Natural killer cell treated with Interleukin-12 subunit alpha and Interleukin-12 subunit beta and Interleukin-15 and Interleukin-18, amount 100 ng/mL, for 72 hours (primary cell): Measurements from ENCODE around the gene PRDM1. TPM values are rescaled to one million over a fixed set of nuclear protein-coding genes. Genes with fewer than 3 reads are reported as not detected.
A peak's percentile ranks its signal among the peaks of the same experiment; 100 is the strongest.

Experiments used
- ATAC-seq, 2 donors: fragments of 150-1000 bp; cut with Tn5 transposase in 1 of 2; sonication (Bioruptor Pico), chemical (Tn5 transposase) in 1 of 2; 2 replicates each; pipeline ENCODE4 v1.10.0; 2021
- DNase-seq: peaks from one replicate; pipeline ENCODE4 v3.0.0; 2022; ENCODE audit warnings: low spot score
- H3K27ac Mint-ChIP-seq, 2 donors: 1 replicate in 1 of 2; 2 replicates in 1 of 2; pipeline ENCODE4 v1.8.0; 2022; ENCODE audit warnings: mixed read lengths in 2 of 2, mild to moderate bottlenecking in 1 of 2, moderate library complexity in 1 of 2
- H3K27me3 Mint-ChIP-seq, 2 donors: 1 replicate in 1 of 2; 2 replicates in 1 of 2; pipeline ENCODE4 v1.8.0; 2022; ENCODE audit warnings: mixed read lengths in 2 of 2
- H3K36me3 Mint-ChIP-seq: one replicate; pipeline ENCODE4 v1.8.0; 2022; ENCODE audit warnings: mixed read lengths
- H3K4me1 Mint-ChIP-seq, 2 donors: 1 replicate in 1 of 2; 2 replicates in 1 of 2; pipeline ENCODE4 v1.8.0; 2022; ENCODE audit warnings: low read depth in 2 of 2, mixed read lengths in 2 of 2, mild to moderate bottlenecking in 1 of 2
- H3K4me3 Mint-ChIP-seq: one replicate; pipeline ENCODE4 v1.8.0; 2022; ENCODE audit warnings: mixed read lengths
- H3K9me3 Mint-ChIP-seq: 2 replicates; pipeline ENCODE4 v1.8.0; 2022; ENCODE audit warnings: mixed read lengths
- total RNA-seq, 2 donors: library from RNA; stranded (reverse); gene quantifications; one replicate each; pipeline ENCODE4 v1.2.3, GENCODE V29; 2022

The PRDM1 gene
- total RNA-seq, 2 donors from 2014 or later: 174 to 192 TPM

DNA sequence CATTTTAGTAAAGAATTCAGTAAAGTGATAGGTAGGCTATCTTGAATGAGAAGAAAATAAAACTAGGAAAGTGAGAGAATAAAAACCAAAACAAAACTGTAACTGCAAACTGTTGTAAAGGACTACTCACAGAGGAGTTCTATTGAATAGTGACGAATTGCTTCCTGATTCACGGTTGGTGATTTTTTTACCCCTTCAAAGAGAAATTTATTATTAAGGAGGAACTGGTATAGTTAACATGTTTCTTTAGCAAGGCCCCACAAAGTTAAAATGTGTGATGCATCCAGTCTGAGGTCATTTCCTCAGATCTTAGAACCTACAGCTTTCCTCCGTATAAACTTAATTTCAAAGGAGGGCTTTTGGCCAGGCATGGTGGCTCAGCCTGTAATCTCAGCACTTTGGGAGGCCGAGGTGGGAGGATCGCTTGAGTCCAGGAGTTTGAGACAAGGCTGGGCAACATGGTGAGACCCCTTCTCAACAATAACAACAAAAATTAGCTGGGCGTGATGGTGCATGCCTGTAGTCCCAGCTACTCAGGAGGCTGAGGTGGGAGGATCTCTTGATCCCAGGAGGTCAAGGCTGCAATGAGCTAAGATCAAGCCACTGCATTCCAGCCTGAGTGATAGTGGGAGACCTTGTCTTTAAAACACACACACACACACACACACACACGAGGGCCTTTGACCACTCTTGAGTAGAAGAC is 8.3 kb downstream of the PRDM1 start:
- no peak for DNase-seq
- H3K36me3 Mint-ChIP-seq: peaks cover 48% of the 10 kb centered on the region
- no peaks in the 10 kb centered on the region for H3K27me3 Mint-ChIP-seq
- peak in 1 of 2 donors; percentile 3 for ATAC-seq
- H3K27ac Mint-ChIP-seq: peak overlapping the region; percentile 96 to 100
- peak overlapping the region; percentile 98 for H3K4me3 Mint-ChIP-seq
- no peaks in the 10 kb centered on the region for H3K9me3 Mint-ChIP-seq
- H3K4me1 Mint-ChIP-seq: peaks cover 80% of the 10 kb centered on the region in 2 donors

DNA sequence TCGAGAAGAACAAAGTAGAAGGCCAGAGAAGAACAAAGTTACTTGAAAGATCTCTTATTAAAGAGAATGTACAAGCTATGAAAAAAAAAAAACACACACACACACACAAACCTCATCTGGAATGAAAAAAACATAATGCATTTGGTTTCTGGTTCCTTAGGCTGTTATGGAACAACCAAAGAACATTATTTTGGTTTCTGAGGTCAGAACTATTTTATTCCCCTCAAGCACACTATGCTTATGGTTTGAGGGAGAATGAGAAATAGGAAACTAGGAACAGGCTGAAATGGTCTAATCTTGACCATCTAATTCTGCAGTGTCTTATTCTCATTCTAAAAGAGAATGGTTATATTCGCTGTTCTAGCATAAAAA is 8.8 kb downstream of the PRDM1 start:
- Mint-ChIP-seq H3K9me3 (no peaks in the 10 kb centered on the region), H3K27me3 (no peaks in the 10 kb centered on the region), H3K36me3 (peaks cover 48% of the 10 kb centered on the region), H3K4me1 (peaks cover 76% of the 10 kb centered on the region in 2 donors), H3K4me3 (peak overlapping the region; percentile 98), H3K27ac (peak overlapping the region; percentile 96 to 100)
- ATAC-seq: no peak
- no peak for DNase-seq

DNA sequence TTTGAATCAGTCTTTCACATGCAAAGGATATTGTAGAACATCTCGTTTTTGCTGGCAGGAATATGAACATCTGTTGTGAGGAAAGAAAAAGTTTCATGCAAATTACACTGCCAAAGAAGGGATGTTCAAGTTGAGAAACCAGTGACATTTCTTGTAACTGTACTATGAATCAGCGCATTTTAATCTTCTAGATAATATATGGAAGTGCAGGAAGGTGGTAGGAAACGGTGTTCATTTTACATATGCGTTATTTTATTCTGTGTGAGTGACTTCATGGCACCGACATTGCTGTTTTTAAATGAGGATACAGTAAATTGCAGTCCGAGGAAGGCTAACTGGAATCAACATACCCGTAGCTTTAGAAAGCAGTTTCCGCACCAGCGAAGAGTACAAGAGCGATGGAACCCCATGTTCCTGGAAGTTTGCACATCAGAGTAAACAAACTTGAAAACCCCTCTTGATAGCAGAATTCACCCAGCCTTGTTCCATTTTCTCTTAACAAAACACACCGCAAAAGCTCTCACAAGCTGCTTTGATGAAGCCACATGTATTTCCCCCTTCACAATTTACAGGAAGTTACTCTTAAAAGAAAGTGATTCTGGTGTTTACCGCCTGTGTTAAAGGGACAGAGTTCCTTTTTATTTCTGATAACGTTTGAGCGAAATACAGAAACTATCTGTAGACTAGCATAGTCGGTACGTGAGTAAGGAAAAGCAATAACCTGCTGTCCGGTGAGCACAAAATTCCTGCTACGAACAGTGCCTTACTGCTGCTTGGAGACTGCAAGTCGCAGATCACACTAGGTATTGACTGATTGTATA is 11.5 kb downstream of the PRDM1 start:
- H3K4me1 Mint-ChIP-seq: peaks cover 68 to 72% of the 10 kb centered on the region in 2 donors
- no peaks in the 10 kb centered on the region for H3K9me3 Mint-ChIP-seq
- peak overlapping the region; percentile 96 to 100 for H3K27ac Mint-ChIP-seq
- peak; percentile 63 to 77 for ATAC-seq
- peak overlapping the region; percentile 98 for H3K4me3 Mint-ChIP-seq
- DNase-seq: peak; percentile 84
- H3K27me3 Mint-ChIP-seq: no peaks in the 10 kb centered on the region
- H3K36me3 Mint-ChIP-seq: peaks cover 56% of the 10 kb centered on the region

DNA sequence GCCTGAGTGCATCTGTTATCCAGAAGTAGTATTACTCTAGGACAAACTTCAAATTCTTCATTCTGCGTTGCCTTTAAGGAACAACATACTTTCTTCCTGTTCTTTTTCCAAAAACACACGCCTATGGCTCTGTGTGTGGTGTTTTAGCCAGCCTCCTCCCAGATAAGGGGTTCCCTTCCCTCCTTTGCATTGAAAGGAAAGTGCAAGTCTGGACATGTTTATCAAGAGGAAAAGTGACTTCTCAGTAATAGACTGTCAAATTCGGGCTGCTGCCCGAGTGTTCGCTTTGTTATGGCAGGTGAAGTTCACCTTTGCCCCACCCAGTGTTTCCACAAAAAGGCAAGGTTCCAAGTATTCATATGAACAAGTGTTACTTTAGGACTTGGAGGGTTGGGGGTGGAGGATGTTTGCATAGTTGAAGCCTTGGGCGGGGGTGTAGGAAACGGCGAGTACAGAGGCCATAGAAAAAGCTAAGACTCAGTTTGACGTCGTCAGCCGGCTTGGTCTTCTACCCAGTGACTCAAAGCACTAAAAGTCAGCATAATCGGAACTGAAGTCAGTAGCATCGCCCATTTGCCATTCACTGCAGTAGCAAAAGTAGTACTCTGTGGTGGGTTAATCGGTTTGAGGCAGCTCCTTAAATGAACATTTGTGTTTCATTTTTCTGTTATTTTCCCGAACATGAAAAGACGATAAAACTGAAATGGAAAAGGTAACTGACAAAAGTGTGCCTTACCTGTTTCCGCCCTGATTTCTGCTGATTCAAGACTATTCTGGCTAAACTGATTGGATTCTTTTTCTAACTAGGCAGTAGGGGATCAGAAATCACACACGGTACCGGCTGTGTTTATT is 12.5 kb downstream of the PRDM1 start:
- Mint-ChIP-seq H3K27ac (peak overlapping the region; percentile 96 to 100), H3K4me1 (peaks cover 72 to 75% of the 10 kb centered on the region in 2 donors), H3K36me3 (peaks cover 58% of the 10 kb centered on the region), H3K27me3 (no peaks in the 10 kb centered on the region), H3K9me3 (no peaks in the 10 kb centered on the region), H3K4me3 (peak overlapping the region; percentile 98)
- ATAC-seq (peak; percentile 84 to 85), DNase-seq (peak; percentile 88)

DNA sequence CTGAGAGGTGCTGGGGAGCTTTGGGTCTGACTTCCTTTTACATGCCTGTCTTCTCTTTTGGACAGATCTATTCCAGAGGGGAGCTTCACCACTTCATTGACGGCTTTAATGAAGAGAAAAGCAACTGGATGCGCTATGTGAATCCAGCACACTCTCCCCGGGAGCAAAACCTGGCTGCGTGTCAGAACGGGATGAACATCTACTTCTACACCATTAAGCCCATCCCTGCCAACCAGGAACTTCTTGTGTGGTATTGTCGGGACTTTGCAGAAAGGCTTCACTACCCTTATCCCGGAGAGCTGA is 13.1 kb downstream of the PRDM1 start:
- DNase-seq: no peak
- Mint-ChIP-seq H3K4me3 (peak overlapping the region; percentile 98), H3K36me3 (peaks cover 61% of the 10 kb centered on the region), H3K27me3 (no peaks in the 10 kb centered on the region), H3K9me3 (no peaks in the 10 kb centered on the region), H3K4me1 (peaks cover 73 to 75% of the 10 kb centered on the region in 2 donors), H3K27ac (peak overlapping the region; percentile 96 to 100)
- no peak for ATAC-seq

DNA sequence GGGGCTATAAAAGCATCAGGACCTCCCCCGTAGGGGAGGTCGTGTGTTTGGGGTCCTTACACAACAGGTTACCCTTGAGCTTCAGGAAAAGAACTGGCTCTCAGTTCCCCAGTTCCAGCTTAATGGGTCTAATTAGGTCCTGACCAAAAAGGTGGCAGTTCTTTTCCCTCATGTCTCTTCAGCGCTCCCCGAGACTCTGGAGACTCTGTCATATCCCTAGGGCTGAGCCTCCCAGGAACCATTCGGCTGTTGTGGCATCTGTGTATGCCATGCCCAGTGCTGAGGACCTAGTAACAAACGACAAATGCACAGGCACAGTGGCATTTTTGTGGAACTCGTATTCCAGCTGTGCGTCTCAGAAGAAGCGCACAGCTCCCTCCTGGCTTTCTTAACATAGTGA is 14.6 kb downstream of the PRDM1 start:
- H3K27ac Mint-ChIP-seq: peak overlapping the region; percentile 96 to 100
- ATAC-seq: no peak
- H3K4me3 Mint-ChIP-seq: peak overlapping the region; percentile 98
- no peak for DNase-seq
- peaks cover 66% of the 10 kb centered on the region for H3K36me3 Mint-ChIP-seq
- no peaks in the 10 kb centered on the region for H3K9me3 Mint-ChIP-seq
- H3K27me3 Mint-ChIP-seq: no peaks in the 10 kb centered on the region
- H3K4me1 Mint-ChIP-seq: peaks cover 69 to 71% of the 10 kb centered on the region in 2 donors

DNA sequence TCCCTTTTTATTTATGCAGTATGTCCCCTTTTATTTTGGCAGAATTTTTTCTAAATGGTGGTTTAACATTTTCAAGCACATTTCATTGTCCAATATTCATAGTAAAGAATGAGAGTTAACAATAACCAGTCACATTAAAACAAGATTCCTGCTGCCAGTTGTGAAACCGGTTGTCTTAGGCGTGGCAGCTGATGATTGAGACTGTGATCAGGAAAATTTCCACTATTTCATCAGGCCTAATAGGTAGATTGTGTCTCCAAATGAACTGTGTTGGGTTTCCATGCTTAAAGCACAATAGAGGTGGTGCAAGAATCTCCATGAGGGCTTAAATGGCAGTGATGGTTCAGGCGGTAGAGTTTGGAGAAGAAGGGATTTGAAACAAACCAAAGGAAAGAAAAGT is 15.3 kb downstream of the PRDM1 start:
- no peak for ATAC-seq
- DNase-seq: no peak
- peaks cover 63% of the 10 kb centered on the region for H3K36me3 Mint-ChIP-seq
- H3K9me3 Mint-ChIP-seq: no peaks in the 10 kb centered on the region
- peaks cover 68 to 71% of the 10 kb centered on the region in 2 donors for H3K4me1 Mint-ChIP-seq
- H3K4me3 Mint-ChIP-seq: peak overlapping the region; percentile 98
- H3K27me3 Mint-ChIP-seq: no peaks in the 10 kb centered on the region
- H3K27ac Mint-ChIP-seq: peak overlapping the region; percentile 96 to 100

DNA sequence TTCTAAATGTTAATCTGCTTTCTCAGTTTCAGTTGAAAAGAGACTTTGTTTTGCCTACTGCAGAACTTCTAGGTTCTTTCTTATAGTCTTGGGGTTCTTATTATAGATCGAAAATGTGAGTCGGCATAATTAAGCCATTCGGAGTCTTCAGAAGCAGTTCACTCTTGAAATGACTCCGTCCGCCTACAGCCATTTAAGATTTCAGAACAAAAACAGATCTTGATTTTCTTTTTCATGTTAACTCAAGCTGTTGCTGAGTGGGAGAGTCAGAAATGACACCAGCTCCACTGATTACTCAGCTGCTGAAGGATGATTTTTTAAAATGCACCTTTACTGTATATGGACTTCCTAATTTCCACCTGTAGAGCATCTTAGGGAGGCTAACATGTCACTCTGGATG is 15.9 kb downstream of the PRDM1 start:
- peak overlapping the region; percentile 96 to 100 for H3K27ac Mint-ChIP-seq
- H3K36me3 Mint-ChIP-seq: peaks cover 67% of the 10 kb centered on the region
- DNase-seq: no peak
- peak; percentile 0 to 7 for ATAC-seq
- H3K4me1 Mint-ChIP-seq: peaks cover 71 to 74% of the 10 kb centered on the region in 2 donors
- no peaks in the 10 kb centered on the region for H3K27me3 Mint-ChIP-seq
- no peaks in the 10 kb centered on the region for H3K9me3 Mint-ChIP-seq
- H3K4me3 Mint-ChIP-seq: peak overlapping the region; percentile 98

DNA sequence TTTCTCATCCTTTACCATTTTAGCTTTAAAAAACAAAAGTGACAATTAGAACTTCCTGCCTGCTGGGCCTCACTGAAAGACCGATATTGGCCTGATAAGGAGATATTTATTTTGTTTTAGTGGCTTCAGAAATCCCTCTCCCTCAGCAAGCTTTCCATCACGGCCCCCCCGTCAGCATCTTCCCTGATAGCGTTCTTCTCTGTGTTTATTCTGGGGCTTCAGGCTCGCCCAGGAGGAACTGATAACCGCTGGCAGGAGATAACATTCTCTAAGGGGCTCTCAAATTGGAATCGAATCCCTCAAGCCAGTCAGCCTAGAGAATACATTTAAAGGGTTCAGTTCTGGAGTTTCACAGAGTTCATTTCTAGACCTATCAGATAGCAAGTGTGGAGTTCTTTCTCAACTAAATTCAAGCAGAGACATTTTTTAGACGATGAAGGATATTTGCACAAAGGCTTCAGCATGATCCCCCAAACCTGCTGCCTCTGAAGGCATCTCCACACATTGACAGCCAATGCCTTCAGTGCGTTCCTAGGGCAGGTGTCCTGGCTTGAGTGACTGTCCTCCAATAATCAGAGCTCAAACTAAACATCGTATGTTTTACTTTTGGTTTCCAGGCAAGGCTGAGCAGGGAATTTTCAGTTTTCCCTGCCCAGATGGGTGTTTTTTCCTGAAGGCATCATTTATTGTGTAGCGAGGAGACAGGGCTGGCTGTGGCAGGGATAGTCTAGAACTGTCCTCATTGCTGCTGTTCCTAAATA is 17.0 kb downstream of the PRDM1 start:
- peak overlapping the region; percentile 98 for H3K4me3 Mint-ChIP-seq
- H3K9me3 Mint-ChIP-seq: no peaks in the 10 kb centered on the region
- H3K27me3 Mint-ChIP-seq: no peaks in the 10 kb centered on the region
- ATAC-seq: no peak
- H3K36me3 Mint-ChIP-seq: peaks cover 74% of the 10 kb centered on the region
- H3K4me1 Mint-ChIP-seq: peaks cover 70 to 72% of the 10 kb centered on the region in 2 donors
- H3K27ac Mint-ChIP-seq: peak overlapping the region; percentile 96 to 100
- DNase-seq: no peak

DNA sequence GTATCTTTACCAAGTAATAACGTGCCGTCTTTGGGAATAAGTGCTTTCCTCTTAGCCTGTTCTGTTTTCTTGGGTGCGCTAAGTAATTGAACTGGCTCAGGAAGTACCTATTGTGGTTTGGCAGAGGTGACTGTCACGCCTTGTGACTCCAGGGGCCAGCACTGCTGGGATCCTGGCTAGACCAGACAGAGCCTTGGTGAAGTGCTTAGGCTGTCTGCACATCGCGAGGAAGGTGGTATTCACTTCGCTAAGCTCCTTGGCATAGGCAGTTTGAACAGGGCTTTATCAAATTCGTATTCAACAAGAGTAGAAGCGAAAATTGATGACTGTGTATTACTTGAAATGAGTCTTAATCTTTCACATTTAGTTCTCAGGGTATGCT is 17.6 kb downstream of the PRDM1 start:
- peak overlapping the region; percentile 98 for H3K4me3 Mint-ChIP-seq
- H3K36me3 Mint-ChIP-seq: peaks cover 79% of the 10 kb centered on the region
- peaks cover 72 to 73% of the 10 kb centered on the region in 2 donors for H3K4me1 Mint-ChIP-seq
- no peaks in the 10 kb centered on the region for H3K9me3 Mint-ChIP-seq
- H3K27ac Mint-ChIP-seq: peak overlapping the region; percentile 96 to 100
- H3K27me3 Mint-ChIP-seq: no peaks in the 10 kb centered on the region
- DNase-seq (no peak), ATAC-seq (peak; percentile 56 to 59)

DNA sequence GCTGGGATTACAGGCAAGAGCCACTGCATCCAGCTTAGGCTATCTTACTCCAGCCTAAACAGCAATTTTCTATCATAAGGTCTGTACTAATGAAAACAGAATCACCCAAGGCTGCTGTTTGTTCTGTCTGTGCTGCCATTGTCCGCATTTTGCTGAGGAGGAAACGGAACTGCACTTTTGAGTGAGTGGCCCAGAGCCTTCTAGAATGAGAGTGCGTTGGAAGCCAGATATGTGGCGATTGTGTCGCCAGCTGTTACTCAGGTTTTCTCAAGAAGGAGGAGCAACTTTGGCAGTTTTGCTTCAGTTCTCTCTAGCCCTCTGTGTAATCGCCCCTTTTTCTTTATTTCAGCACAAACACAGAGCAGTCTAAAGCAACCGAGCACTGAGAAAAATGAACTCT is 18.3 kb downstream of the PRDM1 start:
- DNase-seq: no peak
- Mint-ChIP-seq H3K9me3 (no peaks in the 10 kb centered on the region), H3K4me1 (peaks cover 70 to 80% of the 10 kb centered on the region in 2 donors), H3K27ac (peak overlapping the region; percentile 96 to 100), H3K36me3 (peaks cover 79% of the 10 kb centered on the region), H3K27me3 (no peaks in the 10 kb centered on the region), H3K4me3 (peak overlapping the region; percentile 98)
- ATAC-seq: no peak

DNA sequence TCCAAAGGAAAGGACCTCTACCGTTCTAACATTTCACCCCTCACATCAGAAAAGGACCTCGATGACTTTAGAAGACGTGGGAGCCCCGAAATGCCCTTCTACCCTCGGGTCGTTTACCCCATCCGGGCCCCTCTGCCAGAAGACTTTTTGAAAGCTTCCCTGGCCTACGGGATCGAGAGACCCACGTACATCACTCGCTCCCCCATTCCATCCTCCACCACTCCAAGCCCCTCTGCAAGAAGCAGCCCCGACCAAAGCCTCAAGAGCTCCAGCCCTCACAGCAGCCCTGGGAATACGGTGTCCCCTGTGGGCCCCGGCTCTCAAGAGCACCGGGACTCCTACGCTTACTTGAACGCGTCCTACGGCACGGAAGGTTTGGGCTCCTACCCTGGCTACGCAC is 18.8 kb downstream of the PRDM1 start:
- DNase-seq (no peak), ATAC-seq (no peak)
- Mint-ChIP-seq H3K9me3 (no peaks in the 10 kb centered on the region), H3K4me1 (peaks cover 75 to 85% of the 10 kb centered on the region in 2 donors), H3K36me3 (peaks cover 79% of the 10 kb centered on the region), H3K4me3 (peak overlapping the region; percentile 98), H3K27ac (peak overlapping the region; percentile 96 to 100), H3K27me3 (no peaks in the 10 kb centered on the region)

DNA sequence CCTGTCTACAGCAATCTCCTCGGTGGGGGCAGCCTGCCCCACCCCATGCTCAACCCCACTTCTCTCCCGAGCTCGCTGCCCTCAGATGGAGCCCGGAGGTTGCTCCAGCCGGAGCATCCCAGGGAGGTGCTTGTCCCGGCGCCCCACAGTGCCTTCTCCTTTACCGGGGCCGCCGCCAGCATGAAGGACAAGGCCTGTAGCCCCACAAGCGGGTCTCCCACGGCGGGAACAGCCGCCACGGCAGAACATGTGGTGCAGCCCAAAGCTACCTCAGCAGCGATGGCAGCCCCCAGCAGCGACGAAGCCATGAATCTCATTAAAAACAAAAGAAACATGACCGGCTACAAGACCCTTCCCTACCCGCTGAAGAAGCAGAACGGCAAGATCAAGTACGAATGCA is 19.4 kb downstream of the PRDM1 start:
- peaks cover 78 to 88% of the 10 kb centered on the region in 2 donors for H3K4me1 Mint-ChIP-seq
- no peak for DNase-seq
- peak overlapping the region; percentile 96 to 100 for H3K27ac Mint-ChIP-seq
- H3K27me3 Mint-ChIP-seq: no peaks in the 10 kb centered on the region
- peak overlapping the region; percentile 98 for H3K4me3 Mint-ChIP-seq
- no peak for ATAC-seq
- peaks cover 77% of the 10 kb centered on the region for H3K36me3 Mint-ChIP-seq
- no peaks in the 10 kb centered on the region for H3K9me3 Mint-ChIP-seq
